ENCODE measurements around the gene AAMDC. TPM values are rescaled to one million over a fixed set of nuclear protein-coding genes. Genes with fewer than 3 reads are reported as not detected.
A peak's percentile ranks its signal among the peaks of the same experiment; 100 is the strongest.

Gene AAMDC
- total and polyA plus RNA-seq, 10 of the 15 experiments (the other 5 are each of a cell fraction or from before 2014, with no cell fraction given) = 3.7 to 38.3 (median 11.2) TPM

DNA sequence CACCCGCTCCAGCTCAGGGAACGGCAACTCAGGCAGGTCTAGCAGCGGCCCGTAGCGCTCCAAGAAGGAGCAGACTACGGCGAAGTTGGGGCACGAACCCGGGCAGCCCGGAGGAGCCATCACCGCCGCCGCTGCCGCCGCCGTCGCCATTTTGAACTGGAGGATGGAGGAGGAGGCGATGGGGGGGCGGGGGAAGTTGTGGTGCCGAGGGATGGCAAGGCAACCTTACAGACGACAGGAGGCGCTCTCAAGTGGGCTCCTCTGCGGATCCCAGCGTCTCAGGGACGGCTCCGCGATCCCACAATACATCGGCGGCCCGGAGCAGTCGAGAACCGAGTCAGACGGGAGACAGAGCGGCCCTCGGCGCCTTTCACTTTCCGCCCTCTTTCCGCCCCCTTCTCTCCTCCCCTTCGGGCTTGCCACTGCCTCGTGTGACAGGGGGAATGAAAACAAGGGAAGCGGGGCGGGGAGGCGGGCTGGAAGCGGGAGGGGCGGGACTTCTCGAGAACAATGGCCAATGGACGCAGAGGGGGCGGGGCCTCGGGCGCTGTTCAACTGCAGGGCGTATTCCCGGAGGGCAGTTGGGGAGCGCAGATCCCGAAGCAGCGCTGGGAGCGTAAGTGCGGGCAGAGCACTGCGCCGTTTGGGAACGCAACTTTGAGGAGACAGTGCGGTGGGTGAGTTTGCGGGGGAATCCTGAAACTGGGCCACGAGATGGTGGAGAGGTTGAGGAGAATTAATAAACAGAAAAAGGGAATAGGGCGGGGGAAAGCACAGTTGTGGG is at the start of gene AAMDC, which contains the start of gene RSF1 (continued):
- TF ChIP-seq, protein P1, sequence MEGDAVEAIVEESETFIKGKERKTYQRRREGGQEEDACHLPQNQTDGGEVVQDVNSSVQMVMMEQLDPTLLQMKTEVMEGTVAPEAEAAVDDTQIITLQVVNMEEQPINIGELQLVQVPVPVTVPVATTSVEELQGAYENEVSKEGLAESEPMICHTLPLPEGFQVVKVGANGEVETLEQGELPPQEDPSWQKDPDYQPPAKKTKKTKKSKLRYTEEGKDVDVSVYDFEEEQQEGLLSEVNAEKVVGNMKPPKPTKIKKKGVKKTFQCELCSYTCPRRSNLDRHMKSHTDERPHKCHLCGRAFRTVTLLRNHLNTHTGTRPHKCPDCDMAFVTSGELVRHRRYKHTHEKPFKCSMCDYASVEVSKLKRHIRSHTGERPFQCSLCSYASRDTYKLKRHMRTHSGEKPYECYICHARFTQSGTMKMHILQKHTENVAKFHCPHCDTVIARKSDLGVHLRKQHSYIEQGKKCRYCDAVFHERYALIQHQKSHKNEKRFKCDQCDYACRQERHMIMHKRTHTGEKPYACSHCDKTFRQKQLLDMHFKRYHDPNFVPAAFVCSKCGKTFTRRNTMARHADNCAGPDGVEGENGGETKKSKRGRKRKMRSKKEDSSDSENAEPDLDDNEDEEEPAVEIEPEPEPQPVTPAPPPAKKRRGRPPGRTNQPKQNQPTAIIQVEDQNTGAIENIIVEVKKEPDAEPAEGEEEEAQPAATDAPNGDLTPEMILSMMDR (IDR thresholded peaks at IDR 0.05 in 2 of 3, conservative IDR thresholded peaks at IDR 0.05 in 1 of 3; ENCODE audit: control insufficient read depth in 2 of 3, extremely low read depth in 1 of 3, insufficient read depth in 1 of 3, low read depth in 3 of 3, low read length in 3 of 3) = peak; percentile 67 to 82 (median 77)
- TF ChIP-seq ZNF384 (IDR thresholded peaks at IDR 0.05; ENCODE audit: borderline replicate concordance, low read depth, low read length) = no peak
- TF ChIP-seq KLF5 (IDR thresholded peaks at IDR 0.05; ENCODE audit: partially characterized antibody) = no peak
- TF ChIP-seq PML (IDR thresholded peaks at IDR 0.05; ENCODE audit: low read length) = no peak
- TF ChIP-seq, protein P2, sequence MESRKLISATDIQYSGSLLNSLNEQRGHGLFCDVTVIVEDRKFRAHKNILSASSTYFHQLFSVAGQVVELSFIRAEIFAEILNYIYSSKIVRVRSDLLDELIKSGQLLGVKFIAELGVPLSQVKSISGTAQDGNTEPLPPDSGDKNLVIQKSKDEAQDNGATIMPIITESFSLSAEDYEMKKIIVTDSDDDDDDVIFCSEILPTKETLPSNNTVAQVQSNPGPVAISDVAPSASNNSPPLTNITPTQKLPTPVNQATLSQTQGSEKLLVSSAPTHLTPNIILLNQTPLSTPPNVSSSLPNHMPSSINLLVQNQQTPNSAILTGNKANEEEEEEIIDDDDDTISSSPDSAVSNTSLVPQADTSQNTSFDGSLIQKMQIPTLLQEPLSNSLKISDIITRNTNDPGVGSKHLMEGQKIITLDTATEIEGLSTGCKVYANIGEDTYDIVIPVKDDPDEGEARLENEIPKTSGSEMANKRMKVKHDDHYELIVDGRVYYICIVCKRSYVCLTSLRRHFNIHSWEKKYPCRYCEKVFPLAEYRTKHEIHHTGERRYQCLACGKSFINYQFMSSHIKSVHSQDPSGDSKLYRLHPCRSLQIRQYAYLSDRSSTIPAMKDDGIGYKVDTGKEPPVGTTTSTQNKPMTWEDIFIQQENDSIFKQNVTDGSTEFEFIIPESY (IDR thresholded peaks at IDR 0.05) = no peak; the same call in 1 of the 2 replicates
- TF ChIP-seq, protein P3, sequence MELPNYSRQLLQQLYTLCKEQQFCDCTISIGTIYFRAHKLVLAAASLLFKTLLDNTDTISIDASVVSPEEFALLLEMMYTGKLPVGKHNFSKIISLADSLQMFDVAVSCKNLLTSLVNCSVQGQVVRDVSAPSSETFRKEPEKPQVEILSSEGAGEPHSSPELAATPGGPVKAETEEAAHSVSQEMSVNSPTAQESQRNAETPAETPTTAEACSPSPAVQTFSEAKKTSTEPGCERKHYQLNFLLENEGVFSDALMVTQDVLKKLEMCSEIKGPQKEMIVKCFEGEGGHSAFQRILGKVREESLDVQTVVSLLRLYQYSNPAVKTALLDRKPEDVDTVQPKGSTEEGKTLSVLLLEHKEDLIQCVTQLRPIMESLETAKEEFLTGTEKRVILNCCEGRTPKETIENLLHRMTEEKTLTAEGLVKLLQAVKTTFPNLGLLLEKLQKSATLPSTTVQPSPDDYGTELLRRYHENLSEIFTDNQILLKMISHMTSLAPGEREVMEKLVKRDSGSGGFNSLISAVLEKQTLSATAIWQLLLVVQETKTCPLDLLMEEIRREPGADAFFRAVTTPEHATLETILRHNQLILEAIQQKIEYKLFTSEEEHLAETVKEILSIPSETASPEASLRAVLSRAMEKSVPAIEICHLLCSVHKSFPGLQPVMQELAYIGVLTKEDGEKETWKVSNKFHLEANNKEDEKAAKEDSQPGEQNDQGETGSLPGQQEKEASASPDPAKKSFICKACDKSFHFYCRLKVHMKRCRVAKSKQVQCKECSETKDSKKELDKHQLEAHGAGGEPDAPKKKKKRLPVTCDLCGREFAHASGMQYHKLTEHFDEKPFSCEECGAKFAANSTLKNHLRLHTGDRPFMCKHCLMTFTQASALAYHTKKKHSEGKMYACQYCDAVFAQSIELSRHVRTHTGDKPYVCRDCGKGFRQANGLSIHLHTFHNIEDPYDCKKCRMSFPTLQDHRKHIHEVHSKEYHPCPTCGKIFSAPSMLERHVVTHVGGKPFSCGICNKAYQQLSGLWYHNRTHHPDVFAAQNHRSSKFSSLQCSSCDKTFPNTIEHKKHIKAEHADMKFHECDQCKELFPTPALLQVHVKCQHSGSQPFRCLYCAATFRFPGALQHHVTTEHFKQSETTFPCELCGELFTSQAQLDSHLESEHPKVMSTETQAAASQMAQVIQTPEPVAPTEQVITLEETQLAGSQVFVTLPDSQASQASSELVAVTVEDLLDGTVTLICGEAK (IDR thresholded peaks at IDR 0.05; ENCODE audit: borderline replicate concordance) = peak; percentile 67; the same call in 1 of the 2 replicates
- TF ChIP-seq, protein P4, sequence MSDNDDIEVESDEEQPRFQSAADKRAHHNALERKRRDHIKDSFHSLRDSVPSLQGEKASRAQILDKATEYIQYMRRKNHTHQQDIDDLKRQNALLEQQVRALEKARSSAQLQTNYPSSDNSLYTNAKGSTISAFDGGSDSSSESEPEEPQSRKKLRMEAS (IDR thresholded peaks at IDR 0.05; ENCODE audit: low read depth, low read length) = peak; percentile 80; the same call in 1 of the 2 replicates
- TF ChIP-seq, protein P5, sequence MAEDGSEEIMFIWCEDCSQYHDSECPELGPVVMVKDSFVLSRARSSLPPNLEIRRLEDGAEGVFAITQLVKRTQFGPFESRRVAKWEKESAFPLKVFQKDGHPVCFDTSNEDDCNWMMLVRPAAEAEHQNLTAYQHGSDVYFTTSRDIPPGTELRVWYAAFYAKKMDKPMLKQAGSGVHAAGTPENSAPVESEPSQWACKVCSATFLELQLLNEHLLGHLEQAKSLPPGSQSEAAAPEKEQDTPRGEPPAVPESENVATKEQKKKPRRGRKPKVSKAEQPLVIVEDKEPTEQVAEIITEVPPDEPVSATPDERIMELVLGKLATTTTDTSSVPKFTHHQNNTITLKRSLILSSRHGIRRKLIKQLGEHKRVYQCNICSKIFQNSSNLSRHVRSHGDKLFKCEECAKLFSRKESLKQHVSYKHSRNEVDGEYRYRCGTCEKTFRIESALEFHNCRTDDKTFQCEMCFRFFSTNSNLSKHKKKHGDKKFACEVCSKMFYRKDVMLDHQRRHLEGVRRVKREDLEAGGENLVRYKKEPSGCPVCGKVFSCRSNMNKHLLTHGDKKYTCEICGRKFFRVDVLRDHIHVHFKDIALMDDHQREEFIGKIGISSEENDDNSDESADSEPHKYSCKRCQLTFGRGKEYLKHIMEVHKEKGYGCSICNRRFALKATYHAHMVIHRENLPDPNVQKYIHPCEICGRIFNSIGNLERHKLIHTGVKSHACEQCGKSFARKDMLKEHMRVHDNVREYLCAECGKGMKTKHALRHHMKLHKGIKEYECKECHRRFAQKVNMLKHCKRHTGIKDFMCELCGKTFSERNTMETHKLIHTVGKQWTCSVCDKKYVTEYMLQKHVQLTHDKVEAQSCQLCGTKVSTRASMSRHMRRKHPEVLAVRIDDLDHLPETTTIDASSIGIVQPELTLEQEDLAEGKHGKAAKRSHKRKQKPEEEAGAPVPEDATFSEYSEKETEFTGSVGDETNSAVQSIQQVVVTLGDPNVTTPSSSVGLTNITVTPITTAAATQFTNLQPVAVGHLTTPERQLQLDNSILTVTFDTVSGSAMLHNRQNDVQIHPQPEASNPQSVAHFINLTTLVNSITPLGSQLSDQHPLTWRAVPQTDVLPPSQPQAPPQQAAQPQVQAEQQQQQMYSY (CRISPR knock-in tag; IDR thresholded peaks at IDR 0.05) = no peak
- no peak for TF ChIP-seq STAT3 (IDR thresholded peaks at IDR 0.05; ENCODE audit: low read depth, low read length)
- TF ChIP-seq SMAD5 (IDR thresholded peaks at IDR 0.05; ENCODE audit: low read depth) = 0 out of 2 replicates have a peak, but pooled peaks have one; percentile 59
- no peak for TF ChIP-seq CEBPB (IDR thresholded peaks at IDR 0.05; ENCODE audit: borderline replicate concordance in 1 of 2, low read depth in 2 of 2, low read length in 2 of 2)
- no peak for TF ChIP-seq RFX5 (IDR thresholded peaks at IDR 0.05; ENCODE audit: low read depth, low read length)
- TF ChIP-seq ZNF217 (IDR thresholded peaks at IDR 0.05) = no peak
- TF ChIP-seq, protein P6, sequence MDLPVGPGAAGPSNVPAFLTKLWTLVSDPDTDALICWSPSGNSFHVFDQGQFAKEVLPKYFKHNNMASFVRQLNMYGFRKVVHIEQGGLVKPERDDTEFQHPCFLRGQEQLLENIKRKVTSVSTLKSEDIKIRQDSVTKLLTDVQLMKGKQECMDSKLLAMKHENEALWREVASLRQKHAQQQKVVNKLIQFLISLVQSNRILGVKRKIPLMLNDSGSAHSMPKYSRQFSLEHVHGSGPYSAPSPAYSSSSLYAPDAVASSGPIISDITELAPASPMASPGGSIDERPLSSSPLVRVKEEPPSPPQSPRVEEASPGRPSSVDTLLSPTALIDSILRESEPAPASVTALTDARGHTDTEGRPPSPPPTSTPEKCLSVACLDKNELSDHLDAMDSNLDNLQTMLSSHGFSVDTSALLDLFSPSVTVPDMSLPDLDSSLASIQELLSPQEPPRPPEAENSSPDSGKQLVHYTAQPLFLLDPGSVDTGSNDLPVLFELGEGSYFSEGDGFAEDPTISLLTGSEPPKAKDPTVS (IDR thresholded peaks at IDR 0.05; ENCODE audit: low read depth, low read length) = 0 out of 2 replicates have a peak, but pooled peaks have one; percentile 43
